NOMO-1 treated with DMSO at 0.1 percent for 48 hours (cell line): ENCODE measurements around the gene SLC27A3.
A peak's percentile ranks its signal among the peaks of the same experiment; 100 is the strongest.

Experiments used
- DNase-seq: peaks from one replicate; lab custom pipeline; 2025; ENCODE audit not compliant: unreplicated experiment; lab: John Stamatoyannopoulos, UW

The SLC27A3 gene

GRCh38 chr1:153796786-153797659 lies 21.8 kb downstream of the SLC27A3 start:
- DNase-seq = peak; percentile 64

GRCh38 chr1:153798468-153798780 lies 23.2 kb downstream of the SLC27A3 start:
- no peak for DNase-seq

- DNase-seq = no peak
Observed at GRCh38 chr1:153799016-153799415, 23.8 kb downstream of the SLC27A3 start.

- DNase-seq = no peak
Observed at GRCh38 chr1:153799566-153800465, 24.6 kb downstream of the SLC27A3 start.

- no peak for DNase-seq
Observed at GRCh38 chr1:153800516-153800915, 25.3 kb downstream of the SLC27A3 start.

GRCh38 chr1:153801028-153801625 lies 25.9 kb downstream of the SLC27A3 start:
- no peak for DNase-seq

GRCh38 chr1:153801786-153802697 lies 26.8 kb downstream of the SLC27A3 start:
- DNase-seq = no peak

GRCh38 chr1:153803470-153804056 lies 28.4 kb downstream of the SLC27A3 start:
- peak; percentile 10 for DNase-seq

- DNase-seq = no peak
Observed at GRCh38 chr1:153804112-153804511, 28.9 kb downstream of the SLC27A3 start.

- peak; percentile 99 for DNase-seq
Observed at GRCh38 chr1:153805042-153805745, 30.0 kb downstream of the SLC27A3 start.

GRCh38 chr1:153805886-153806719 lies 30.9 kb downstream of the SLC27A3 start:
- DNase-seq = peak; percentile 46

GRCh38 chr1:153816283-153816889 lies 41.2 kb downstream of the SLC27A3 start:
- no peak for DNase-seq

GRCh38 chr1:153818876-153819275 lies 43.7 kb downstream of the SLC27A3 start:
- DNase-seq = no peak

- DNase-seq = no peak
Observed at GRCh38 chr1:153827168-153827964, 52.2 kb downstream of the SLC27A3 start.
